NCI-H128 (cell line): ENCODE measurements around the gene SARS1.
"Not testable (repeated sequence)": the region's sequence is repeated elsewhere in the genome, so short reads cannot be mapped to it uniquely, and the experiment has no call there.

Experiments
- DNase-seq: peaks from one replicate; lab custom pipeline; 2025; ENCODE audit not compliant: unreplicated experiment; lab: John Stamatoyannopoulos, UW

Gene SARS1

DNA sequence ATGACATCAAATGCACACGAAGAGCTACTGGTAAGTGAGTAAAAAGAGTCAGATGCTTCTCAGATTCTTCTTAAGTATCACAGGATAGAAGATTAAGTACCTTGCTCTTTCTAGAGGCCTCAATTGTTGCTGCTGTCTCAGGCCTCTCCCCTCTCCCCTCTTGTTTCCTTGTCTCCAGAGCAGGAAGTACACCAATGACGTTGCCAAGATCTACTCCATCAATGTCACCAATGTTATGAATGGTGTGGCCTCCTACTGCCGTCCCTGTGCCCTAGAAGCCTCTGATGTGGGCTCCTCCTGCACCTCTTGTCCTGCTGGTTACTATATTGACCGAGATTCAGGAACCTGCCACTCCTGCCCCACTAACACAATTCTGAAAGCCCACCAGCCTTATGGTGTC lies 21.3 kb upstream of the SARS1 start:
- no peak for DNase-seq

DNA sequence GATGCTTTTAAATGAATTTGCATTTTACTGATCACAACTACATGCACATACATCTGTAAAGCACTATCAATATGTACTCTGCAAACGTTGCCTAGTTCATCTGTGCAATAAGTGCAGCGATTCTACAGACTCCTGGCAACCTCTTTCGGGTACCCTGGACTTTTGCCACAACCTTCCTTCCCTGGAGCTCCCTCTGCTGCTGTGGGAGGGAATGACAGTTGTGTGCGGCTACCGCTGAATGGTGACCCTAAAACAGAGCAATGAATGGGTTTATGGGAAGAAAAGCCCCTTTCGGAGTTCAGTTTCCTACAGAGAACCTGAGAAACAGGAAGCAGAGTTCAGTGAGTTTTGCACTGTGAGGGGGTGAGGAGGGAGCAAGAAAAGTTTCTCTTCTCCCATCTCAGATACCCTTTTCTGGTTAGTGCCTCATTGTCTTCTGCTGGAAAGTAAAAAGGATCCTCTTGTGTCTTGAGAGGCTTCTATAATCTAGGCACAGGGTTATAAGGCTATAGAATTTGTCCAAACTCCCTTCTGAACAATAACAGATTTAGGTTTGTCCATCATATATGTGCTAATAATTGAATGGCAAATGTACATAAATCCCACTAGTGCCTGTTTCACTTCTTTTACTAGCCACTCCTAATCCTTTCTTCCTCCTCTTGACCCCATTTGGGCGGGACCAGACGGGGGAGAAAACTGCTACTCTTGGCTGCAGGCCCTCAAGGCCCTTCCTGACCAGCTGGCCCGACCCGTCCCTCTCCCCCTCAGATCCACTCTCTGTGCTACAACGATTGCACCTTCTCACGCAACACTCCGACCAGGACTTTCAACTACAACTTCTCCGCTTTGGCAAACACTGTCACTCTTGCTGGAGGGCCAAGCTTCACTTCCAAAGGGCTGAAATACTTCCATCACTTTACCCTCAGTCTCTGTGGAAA lies 19.8 kb upstream of the SARS1 start:
- no peak for DNase-seq

GRCh38 chr1:109197158-109198042 lies 16.3 kb upstream of the SARS1 start:
- DNase-seq, result no peak

- no peak for DNase-seq
Observed at GRCh38 chr1:109198043-109198695, 15.5 kb upstream of the SARS1 start.

DNA sequence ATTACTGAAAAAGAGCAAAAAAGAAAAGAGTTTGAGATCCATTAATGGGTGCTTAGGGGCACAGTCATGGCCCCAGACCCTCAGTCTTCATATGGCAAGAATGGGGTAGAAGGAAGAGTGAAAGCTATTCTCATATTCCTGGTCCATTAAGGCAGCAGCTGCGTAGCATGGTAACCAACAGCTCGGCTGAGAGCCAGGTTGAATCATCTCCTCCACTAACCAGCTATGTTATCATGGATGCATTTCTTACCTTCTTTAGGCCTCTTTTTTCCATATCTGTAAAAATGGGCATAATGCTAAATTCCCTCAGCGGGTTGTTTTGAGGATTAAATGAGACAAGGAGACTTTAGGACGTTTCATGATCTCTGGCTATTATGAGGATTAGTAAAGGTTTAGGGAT lies 15.0 kb upstream of the SARS1 start:
- no peak for DNase-seq

- DNase-seq, result no peak
Observed at GRCh38 chr1:109199710-109200109, 14.0 kb upstream of the SARS1 start.

DNA sequence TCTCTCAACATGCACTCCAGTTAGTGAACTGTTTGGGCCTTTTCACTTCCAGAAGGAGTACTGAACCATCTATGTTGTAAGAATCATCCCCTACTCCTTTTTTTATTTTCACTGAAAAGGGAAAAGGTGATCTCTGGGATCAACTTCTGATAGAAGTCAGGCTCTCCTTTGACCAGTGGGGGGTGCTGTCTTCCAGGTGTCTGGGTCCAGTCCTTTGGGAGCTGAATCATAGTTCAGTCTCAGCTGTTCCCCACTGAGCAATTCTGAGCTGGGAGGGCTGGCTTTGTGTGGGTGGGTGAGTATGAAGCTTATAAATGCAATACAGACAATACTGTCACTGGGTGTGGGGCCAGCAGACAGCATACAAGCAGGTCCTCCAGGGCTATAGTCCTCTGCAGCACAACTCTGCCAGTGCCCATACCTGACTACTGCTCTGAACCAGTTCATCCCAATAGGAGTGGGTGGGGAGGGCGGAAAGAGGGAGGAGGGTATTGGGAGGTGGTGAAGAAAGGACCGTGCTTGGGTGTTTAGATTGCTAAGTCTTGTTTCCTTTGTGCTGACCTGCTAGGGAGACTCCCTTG lies 12.5 kb upstream of the SARS1 start:
- no peak for DNase-seq

- no peak for DNase-seq
Observed at GRCh38 chr1:109204484-109204883, 9.2 kb upstream of the SARS1 start.

DNA sequence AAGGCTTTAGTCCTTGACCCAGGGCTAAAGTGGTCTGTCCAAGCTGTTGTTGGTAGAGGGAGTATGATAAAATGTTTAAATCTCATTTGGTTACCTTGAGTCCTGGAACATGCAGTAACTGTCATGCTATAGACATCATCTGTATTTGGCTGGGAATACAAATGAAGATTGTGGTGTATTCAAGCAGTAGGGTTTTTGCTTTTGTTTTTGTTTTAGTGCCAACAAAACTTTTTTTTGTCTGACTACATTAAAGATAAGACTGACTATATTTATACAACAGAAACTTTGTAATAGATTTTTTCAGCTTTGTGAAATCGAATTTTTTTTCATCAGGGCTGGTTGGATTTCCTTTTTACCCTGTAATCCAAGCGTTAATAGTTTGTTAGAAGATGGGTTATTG lies 7.4 kb upstream of the SARS1 start:
- no peak for DNase-seq

- no peak for DNase-seq
Observed at GRCh38 chr1:109207467-109208103, 6.1 kb upstream of the SARS1 start.

- DNase-seq, result no peak
Observed at GRCh38 chr1:109208394-109208793, 5.3 kb upstream of the SARS1 start.

DNA sequence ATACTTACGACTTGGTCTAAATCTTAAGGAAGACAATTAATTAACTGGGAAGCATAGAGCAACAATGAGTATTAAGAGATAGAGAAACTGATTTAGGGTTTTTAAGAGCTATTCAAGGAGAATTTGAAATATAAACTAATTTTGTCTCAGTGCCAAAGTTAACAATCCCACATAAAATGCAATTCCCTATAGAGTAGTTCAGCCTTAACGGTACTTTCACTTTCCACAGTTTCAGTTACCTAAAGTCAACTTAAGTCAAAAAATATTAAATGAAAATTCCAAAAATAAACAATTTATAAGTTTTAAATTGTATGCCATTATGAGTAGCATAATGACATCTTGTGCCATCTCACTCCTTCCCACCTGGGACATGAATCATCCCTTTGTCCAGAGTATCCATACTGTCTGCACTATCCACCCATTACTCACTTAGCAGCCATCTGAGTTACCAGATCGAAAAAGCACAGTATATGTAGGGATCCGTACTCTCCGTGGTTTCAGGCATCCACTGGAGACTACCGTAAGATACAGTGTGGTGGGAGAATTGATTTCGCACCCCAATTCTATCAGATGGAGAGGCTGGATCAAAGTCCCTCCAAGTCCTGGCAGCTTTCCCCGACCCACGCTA lies 4.8 kb upstream of the SARS1 start:
- DNase-seq, result no peak

GRCh38 chr1:109210058-109210457 lies 3.7 kb upstream of the SARS1 start:
- DNase-seq, result no peak

- no peak for DNase-seq
Observed at GRCh38 chr1:109213345-109213823, 334 bp upstream of the SARS1 start.

- DNase-seq, result no peak
Observed at GRCh38 chr1:109214695-109215623, 1.2 kb downstream of the SARS1 start.

GRCh38 chr1:109216662-109217061 lies 2.9 kb downstream of the SARS1 start:
- no peak for DNase-seq

DNA sequence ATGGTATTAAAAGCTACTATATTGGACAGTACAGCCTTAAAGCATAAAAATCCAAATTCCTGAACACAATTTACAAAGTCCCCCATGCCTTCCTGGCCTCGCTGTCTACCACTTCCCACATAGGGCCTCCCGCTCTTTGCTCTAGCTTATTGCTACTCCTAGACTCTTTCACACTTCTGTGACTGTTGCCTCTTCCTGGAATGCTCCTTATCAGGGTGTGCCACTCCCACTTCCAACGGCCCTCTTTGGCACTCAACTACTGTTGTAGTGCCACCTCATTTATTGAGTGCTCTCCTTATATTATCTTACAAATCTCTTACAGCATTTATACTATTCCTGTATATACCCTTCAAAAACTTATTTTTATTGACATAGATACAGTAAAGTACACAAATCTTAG lies 4.8 kb downstream of the SARS1 start:
- DNase-seq, result no peak

- DNase-seq, result not testable (repeated sequence)
Observed at GRCh38 chr1:109221201-109221600, 7.5 kb downstream of the SARS1 start.

GRCh38 chr1:109225308-109225707 lies 11.6 kb downstream of the SARS1 start:
- no peak for DNase-seq
